HG03469 (cell line): Measurements from ENCODE around the gene WBP2NL.
"Not testable (repeated sequence)": the region's sequence is repeated elsewhere in the genome, so short reads cannot be mapped to it uniquely, and the experiment has no call there.

ENCODE experiments used
- ATAC-seq: cut with Tn5 transposase; IDR thresholded peaks from one replicate; pipeline ENCODE4 v1.9.1; 2021; ENCODE audit warnings: mild to moderate bottlenecking, moderate library complexity, moderate number of reproducible peaks; ENCODE audit not compliant: unreplicated experiment

Gene WBP2NL, protein sequence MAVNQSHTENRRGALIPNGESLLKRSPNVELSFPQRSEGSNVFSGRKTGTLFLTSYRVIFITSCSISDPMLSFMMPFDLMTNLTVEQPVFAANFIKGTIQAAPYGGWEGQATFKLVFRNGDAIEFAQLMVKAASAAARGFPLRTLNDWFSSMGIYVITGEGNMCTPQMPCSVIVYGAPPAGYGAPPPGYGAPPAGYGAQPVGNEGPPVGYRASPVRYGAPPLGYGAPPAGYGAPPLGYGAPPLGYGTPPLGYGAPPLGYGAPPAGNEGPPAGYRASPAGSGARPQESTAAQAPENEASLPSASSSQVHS

GRCh38 chr22:41998361-41999261, at the start of gene WBP2NL:
Gene WBP2NL, plus strand, starts transcription at chr22:41998788. Its CDS starts 31 bp downstream, at chr22:41998819.
- peak; percentile 54 for ATAC-seq

GRCh38 chr22:41948928-41949296, 49.7 kb upstream of the WBP2NL start:
- ATAC-seq = not testable (repeated sequence)

- ATAC-seq = no peak
Observed at GRCh38 chr22:41949297-41949965, 49.2 kb upstream of the WBP2NL start.

GRCh38 chr22:41951898-41952474, 46.6 kb upstream of the WBP2NL start, which contains the start of gene SMIM45:
Gene SMIM45, plus strand, starts transcription at chr22:41952150.
- ATAC-seq = no peak

DNA sequence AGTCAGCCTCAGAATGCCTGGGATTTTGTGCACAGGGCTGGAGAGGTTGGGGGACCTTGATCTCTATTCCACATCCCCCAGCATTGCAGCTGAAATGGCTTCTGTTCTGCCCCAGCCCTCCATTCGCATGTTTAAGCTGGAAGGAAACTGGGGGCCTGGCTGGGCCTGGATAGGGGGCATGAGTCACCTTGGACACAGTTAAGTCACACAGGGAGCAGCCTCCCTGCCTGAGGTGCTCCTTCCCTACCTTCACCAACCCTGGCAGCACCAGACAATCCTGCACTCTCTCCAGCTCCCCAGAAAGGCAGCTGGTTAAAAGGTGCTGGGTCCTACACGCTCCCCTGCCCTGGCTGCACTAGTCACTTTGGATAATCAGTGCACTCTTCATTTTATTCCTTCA, 45.9 kb upstream of the WBP2NL start:
- ATAC-seq = no peak

DNA sequence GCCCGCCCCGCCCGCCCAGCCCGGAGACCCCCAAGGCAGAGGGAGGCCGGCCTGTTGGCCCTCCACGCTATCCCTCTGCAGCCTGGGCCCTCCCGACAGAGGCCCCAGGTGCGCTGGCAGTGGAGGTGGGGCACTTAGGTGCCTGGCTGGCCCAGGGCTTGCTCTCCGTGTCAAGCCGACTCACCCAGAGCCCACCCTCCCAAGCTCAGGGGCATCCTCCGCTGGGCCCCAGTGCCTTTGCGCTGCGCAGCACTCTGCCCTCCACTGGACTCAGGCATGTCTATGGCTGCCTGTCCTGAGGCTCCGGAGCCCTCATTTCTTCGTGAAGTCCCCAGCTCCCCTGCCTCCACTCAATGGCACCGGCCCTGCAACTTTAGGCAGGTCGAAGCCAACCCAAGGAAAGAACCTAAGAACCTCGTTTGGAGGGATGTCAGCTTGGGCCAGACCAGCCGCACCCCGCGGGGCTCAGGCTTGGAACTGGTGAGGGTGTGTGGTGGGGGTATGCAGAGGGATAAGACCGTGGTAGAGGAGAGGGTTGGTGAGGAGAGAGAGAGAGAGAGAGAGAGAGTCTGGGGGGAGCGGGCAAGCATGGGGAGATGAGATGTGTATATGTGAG, 40.5 kb upstream of the WBP2NL start:
- no peak for ATAC-seq

DNA sequence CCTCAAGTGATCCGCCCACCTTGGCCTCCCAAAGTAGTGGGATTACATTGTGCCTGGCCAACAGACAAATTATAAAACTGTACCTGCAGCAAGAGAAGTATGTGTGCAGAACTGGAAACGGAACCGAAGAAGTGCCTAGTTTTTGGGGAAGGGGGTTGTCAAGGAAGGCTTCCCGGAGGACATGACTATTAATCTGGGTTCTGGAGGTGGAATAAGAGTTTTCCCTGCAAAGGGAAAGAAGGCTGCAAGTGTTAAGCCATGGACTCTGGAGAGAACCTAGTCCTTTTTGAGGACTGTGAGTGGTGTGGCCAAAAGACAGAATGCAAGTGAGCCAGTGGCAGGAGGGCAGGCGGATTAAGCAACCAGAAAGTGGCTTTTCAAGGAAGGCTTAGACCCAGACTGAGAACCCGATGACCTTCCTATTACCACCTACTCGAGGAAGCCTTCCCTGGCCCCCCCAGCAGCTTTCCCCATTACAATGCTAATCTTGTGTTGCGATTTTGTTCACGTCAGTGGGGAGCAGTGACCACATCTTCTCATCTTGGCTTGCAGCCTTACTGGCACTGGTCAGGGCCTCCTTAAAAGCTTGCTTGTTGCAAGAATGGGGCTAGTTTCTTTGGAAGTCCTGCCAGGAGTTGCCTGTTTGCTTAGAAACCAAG, 35.0 kb upstream of the WBP2NL start:
- ATAC-seq = no peak

DNA sequence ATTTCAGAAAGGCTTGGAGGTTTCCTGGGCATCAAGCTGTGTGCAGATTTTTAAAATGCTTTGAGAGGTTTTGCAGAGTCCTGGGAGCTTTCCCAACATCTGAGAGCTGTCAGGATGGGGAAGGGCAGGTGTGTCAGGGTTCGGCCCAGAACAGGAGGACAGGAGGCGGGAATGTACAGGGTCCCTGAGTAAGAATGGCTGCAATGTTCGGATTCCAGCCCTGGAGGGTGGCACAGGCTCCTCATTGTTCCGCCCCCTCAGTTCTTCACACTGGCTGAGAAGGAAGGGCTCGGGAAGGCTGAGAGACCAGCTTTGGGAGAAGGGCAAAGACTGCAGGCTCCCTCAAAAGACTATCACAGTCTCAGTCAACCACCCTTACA, 34.5 kb upstream of the WBP2NL start:
- no peak for ATAC-seq

- ATAC-seq = no peak
Observed at GRCh38 chr22:41966225-41966606, 32.4 kb upstream of the WBP2NL start.

DNA sequence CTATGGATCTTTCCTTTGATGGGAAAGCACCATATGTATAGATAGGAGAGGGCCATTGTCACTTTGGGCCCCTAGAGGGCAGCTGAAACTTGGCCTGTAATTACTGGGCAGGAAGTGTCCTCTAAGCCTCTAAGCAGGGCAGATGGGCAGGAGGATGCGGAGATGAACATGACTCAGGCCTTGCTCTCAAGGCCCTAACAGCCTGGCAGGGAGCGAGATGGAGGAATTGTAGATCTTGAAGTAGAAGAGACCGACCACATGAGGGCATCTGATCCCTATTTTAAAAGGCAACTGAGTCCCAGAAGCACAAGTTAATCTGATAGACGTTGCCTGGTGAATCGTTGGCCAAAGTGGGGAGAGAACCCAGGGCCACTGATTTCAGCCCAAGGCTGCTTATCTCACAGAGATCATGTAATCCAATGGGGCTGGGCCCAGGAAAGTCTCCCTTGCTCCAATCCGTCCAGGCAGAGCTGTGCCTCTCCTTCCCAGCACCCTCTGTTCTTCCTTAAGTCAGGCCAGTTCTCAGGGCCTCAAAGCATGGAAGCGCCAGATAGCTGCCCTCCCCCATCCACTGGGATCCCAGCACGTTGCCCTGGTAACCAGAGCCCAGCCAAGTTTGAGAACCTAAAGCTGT, 31.9 kb upstream of the WBP2NL start:
- no peak for ATAC-seq

DNA sequence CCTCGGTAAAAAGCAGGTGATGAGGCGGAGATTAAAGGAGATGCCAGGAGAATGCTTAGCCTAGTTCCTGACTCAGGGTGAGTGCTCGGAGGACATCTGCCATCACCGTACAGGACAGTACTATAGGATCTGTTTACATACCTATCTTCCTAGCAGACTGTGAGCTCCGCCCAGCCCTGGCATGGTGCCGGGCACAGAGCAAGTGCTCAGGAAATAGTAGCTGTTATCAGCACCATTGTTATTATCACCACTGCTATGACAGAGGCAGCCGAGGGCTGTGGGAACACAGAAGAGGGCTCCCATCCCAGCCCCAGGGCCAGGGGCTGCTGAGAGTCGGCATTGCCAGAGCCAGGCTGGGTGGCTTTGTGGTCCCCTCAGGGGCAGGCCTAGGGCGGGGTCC, 30.0 kb upstream of the WBP2NL start:
- ATAC-seq = no peak

DNA sequence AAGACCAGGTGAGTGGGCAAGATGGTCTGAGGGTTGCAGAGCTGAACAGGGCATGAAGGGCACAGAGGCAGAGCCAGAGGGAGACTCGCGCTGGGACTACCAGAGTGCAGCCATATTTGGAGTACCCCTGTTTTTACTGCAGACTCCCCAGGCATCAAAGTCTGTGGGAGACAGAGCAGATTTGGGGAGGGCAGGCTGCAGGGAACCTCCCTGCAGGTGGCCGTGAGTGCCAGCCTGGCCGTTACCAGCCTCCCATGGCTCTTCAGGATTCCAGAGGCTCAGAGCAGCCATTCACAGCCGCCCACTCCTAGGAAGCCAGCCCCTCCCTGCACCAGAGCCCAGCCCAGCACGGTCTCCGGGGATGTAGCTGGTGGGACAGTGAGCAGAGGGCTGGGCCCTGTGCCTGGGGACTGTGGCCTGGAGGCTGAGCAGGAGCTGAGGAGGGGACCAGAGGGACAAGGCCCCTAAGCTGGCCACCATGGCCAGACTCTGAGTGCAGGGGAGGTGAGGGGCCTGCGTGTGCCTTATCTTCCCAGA, 29.4 kb upstream of the WBP2NL start, which contains the start of gene SEPTIN3:
Gene SEPTIN3, plus strand, starts transcription at position 334 of the 537 bp plus-strand sequence. CDS start 2,050 bp downstream, outside the sequence.
- ATAC-seq = no peak

GRCh38 chr22:41970601-41971000, 28.0 kb upstream of the WBP2NL start:
- no peak for ATAC-seq

DNA sequence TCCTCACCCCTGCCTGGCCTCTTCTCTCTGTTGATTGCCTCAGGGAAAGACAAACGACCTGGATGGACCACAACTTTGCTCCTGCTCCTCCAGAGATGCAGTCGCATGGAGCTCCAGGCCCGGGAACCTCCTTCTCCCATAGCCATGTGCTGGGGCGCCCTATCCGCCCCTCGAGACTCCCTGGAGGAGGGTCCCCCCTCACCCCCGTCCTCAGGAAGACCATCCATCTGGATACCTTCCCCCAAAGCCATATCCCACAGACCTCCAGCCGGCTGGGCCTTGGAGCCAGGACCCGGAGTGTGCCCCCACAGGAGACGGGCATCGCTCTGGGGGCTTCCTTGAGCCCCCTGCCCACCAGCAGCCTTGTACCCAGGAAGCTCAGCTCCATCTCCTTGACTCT, 27.2 kb upstream of the WBP2NL start:
- no peak for ATAC-seq

GRCh38 chr22:41974691-41975290, 23.8 kb upstream of the WBP2NL start:
- ATAC-seq = no peak

DNA sequence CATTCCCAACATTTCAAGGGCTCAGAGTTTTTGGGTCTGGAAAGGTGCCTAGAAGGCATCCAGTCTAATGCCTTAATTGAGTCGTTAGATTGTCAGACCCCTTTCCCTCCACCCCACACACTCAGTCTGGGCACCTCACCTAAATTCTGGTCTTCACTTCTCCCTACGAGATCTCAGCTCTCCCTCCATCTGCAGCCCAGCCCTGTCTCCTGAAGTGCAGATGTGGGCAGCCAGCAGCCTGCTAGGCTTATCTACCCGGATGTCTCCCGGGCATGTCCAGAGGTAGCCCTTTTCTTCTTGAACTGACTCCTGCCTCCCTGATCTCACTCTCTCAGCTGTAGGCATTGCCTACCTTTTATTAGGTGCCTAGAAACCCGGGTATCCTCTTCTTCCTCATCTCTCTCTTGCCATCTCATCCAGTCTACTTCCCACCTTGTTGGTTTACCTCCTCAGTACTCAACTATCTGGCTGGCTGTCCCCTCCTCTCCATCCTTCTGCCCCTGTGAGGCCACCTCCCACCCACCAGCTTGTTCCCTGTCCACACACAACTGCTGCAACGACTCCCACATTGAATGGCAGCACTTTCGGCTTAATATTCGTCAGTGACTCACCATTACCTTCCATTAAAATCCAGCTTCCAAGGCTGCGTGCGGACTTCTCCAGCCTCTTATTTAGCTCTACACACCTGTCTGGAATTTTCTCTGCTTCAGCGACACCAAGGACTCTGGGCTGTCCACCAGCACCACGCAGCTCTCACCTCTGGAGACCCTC, 23.1 kb upstream of the WBP2NL start:
- no peak for ATAC-seq

GRCh38 chr22:41976070-41976901, 22.3 kb upstream of the WBP2NL start:
- ATAC-seq = no peak
